Glutamatergic neuron (in vitro differentiated cells): ENCODE measurements around the gene PAQR5. TPM values are rescaled to one million over a fixed set of nuclear protein-coding genes. Genes with fewer than 3 reads are reported as not detected.

Experiments
- DNase-seq: peaks from one replicate; pipeline ENCODE4 v3.0.0; 2022
- H3K27ac Mint-ChIP-seq: one replicate; pipeline ENCODE4 v1.8.0; 2020; ENCODE audit warnings: mild to moderate bottlenecking, mixed read lengths, inconsistent platforms; ENCODE audit not compliant: unreplicated experiment
- H3K27me3 Mint-ChIP-seq: one replicate; pipeline ENCODE4 v1.8.0; 2020; ENCODE audit warnings: mild to moderate bottlenecking, moderate library complexity, mixed read lengths, inconsistent platforms; ENCODE audit not compliant: unreplicated experiment
- H3K36me3 Mint-ChIP-seq: one replicate; pipeline ENCODE4 v1.8.0; 2020; ENCODE audit warnings: mild to moderate bottlenecking, mixed read lengths, inconsistent platforms; ENCODE audit not compliant: unreplicated experiment
- H3K4me1 Mint-ChIP-seq: one replicate; pipeline ENCODE4 v1.8.0; 2020; ENCODE audit warnings: mild to moderate bottlenecking, low read depth, mixed read lengths, inconsistent platforms; ENCODE audit not compliant: unreplicated experiment
- H3K4me3 Mint-ChIP-seq: one replicate; pipeline ENCODE4 v1.8.0; 2020; ENCODE audit warnings: mild to moderate bottlenecking, mixed read lengths, inconsistent platforms; ENCODE audit not compliant: unreplicated experiment
- H3K9me3 Mint-ChIP-seq: one replicate; pipeline ENCODE4 v1.8.0; 2020; ENCODE audit warnings: mild to moderate bottlenecking, moderate library complexity, mixed read lengths, inconsistent platforms; ENCODE audit not compliant: unreplicated experiment
- total RNA-seq: library from RNA; stranded (reverse); fragmentation: NEBNext Ultra II Directional; extraction: Animal tissue kit (Norgen Biotek cat#: 25700); gene quantifications from one replicate; pipeline ENCODE4 v1.2.1, GENCODE V29; 2021; ENCODE audit not compliant: unreplicated experiment
- TF ChIP-seq, protein P1 (sequence below): fragments of 200-600 bp; sonication (generic); IDR thresholded peaks from one replicate; pipeline ENCODE4 v1.5.0; 2021; ENCODE audit not compliant: partially characterized antibody, unreplicated experiment

PAQR5 gene
- total RNA-seq, 1 donor from 2014 or later: not detected

DNA sequence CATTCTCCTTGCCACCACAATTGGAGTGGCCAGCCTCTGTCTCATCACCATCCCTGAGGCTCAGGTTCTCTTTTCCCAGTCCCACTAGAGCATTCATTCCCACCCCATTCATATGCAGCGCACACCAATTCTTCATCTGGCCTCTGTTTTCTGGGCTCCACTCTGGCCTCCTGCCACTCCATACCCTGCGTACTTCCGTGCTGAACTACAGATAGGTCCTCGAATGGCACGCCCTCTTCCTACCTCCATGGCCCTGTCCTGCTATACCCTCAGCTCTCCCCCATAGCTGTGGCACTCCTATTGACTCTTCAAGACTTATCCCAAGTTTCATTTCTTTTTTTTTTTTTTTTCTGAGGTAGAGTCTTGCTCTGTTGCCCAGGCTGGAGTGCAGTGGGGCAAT is 25.9 kb downstream of the PAQR5 start:
- TF ChIP-seq, protein P1, sequence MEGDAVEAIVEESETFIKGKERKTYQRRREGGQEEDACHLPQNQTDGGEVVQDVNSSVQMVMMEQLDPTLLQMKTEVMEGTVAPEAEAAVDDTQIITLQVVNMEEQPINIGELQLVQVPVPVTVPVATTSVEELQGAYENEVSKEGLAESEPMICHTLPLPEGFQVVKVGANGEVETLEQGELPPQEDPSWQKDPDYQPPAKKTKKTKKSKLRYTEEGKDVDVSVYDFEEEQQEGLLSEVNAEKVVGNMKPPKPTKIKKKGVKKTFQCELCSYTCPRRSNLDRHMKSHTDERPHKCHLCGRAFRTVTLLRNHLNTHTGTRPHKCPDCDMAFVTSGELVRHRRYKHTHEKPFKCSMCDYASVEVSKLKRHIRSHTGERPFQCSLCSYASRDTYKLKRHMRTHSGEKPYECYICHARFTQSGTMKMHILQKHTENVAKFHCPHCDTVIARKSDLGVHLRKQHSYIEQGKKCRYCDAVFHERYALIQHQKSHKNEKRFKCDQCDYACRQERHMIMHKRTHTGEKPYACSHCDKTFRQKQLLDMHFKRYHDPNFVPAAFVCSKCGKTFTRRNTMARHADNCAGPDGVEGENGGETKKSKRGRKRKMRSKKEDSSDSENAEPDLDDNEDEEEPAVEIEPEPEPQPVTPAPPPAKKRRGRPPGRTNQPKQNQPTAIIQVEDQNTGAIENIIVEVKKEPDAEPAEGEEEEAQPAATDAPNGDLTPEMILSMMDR: no peak
- DNase-seq: no peak
- Mint-ChIP-seq H3K36me3 (no peaks in the 10 kb centered on the region), H3K27ac (no peak overlapping the region), H3K4me3 (no peak overlapping the region), H3K4me1 (no peaks in the 10 kb centered on the region), H3K27me3 (no peaks in the 10 kb centered on the region), H3K9me3 (peaks cover 2% of the 10 kb centered on the region)

DNA sequence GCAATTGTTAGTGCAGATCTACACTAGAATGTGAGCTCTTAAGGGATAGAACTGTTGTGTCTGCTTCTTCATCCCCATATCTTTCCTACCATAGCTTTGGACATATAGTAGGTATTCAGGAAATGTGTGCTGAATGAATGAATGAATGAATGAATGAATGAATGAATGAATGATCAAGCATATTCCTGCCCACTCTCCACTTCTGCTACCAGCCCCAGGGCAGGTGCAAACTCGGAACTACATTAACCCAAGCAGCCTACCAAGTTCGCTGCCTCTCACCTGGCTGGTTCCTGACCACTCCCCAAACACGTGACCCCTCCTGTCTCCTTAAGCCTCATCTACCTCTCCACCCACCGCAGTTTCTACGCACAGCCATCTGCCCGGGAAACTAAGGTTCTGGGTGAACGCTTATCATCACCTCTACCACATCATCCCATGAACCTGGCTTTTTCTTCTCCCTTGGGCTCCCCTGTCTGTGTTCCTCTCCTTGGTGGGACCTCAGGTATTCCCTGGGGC is 26.8 kb downstream of the PAQR5 start:
- Mint-ChIP-seq H3K4me3 (no peak overlapping the region), H3K4me1 (no peaks in the 10 kb centered on the region), H3K36me3 (no peaks in the 10 kb centered on the region), H3K27me3 (no peaks in the 10 kb centered on the region), H3K9me3 (peaks cover 2% of the 10 kb centered on the region), H3K27ac (no peak overlapping the region)
- TF ChIP-seq, protein P1: no peak
- no peak for DNase-seq

DNA sequence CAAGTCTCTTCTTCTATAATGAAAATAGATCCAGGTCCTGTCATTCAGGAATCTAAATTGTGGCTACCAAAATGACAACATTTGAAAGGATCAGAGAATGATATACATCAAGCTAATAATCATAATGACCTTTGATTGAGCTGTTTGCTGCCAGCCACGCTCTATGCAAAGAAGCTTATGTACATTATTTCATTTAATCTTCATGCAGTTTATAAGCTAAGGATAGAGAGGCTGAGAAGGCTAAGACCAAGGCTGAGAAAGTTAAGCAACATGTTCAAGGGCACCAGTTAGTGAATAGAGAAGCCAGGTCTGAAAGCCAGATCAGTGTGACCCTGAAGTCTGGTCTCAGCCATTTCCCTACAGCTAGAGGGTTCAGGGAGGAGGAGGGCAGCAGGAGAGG is 29.4 kb downstream of the PAQR5 start:
- Mint-ChIP-seq H3K9me3 (peaks cover 2% of the 10 kb centered on the region), H3K36me3 (no peaks in the 10 kb centered on the region), H3K4me1 (no peaks in the 10 kb centered on the region), H3K27ac (no peak overlapping the region), H3K4me3 (no peak overlapping the region), H3K27me3 (no peaks in the 10 kb centered on the region)
- no peak for DNase-seq
- TF ChIP-seq, protein P1: no peak

DNA sequence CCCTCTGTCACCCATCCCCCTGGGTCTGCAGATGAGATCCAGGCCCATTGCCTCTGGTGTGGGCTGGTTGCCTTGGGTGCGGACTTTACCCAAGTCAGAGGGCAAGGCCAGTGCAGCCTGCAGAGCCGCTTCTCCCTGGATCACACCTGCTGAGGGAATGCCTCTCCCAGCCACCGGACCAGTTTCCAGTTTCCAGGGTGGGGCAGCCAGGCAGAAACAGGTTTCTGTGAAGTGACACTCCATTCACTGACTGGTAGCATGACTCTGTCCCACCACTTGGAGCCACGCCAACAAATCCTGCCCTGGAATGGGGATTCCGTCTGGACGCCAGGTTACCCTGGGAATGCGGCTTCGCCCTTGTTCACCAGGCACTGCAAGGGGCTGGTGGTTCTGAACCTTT is 30.0 kb downstream of the PAQR5 start:
- Mint-ChIP-seq H3K9me3 (peaks cover 2% of the 10 kb centered on the region), H3K4me3 (no peak overlapping the region), H3K36me3 (no peaks in the 10 kb centered on the region), H3K27me3 (no peaks in the 10 kb centered on the region), H3K27ac (no peak overlapping the region), H3K4me1 (no peaks in the 10 kb centered on the region)
- no peak for DNase-seq
- TF ChIP-seq, protein P1: no peak

DNA sequence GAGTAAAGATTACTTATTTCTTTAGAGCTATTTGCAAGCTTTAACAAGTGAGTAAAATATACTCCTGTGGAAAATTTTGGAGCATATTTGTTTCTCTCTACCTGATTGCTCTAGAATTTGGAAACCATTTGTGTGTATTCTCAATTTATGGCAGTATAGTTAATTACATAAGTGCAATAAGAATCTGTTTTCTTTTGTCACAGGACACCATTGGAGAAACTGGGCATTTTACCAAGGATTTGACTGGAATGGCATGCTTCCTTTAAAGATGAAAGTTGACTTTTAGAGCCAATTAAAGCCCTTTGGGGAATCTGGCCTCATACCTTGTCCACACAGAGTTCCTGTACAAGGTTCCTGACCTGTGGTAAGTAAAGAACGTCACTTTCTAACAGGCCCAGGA is 38.4 kb downstream of the PAQR5 start:
- TF ChIP-seq, protein P1: no peak
- Mint-ChIP-seq H3K4me3 (no peak overlapping the region), H3K9me3 (no peaks in the 10 kb centered on the region), H3K4me1 (no peaks in the 10 kb centered on the region), H3K27ac (no peak overlapping the region), H3K27me3 (no peaks in the 10 kb centered on the region), H3K36me3 (no peaks in the 10 kb centered on the region)
- DNase-seq: no peak
